GM21381 (cell line): ENCODE measurements around the gene TIMM29.
A peak's percentile ranks its signal among the peaks of the same experiment; 100 is the strongest.

Experiments used
- ATAC-seq: cut with Tn5 transposase; IDR thresholded peaks from one replicate; pipeline ENCODE4 v1.9.1; 2021; ENCODE audit warnings: mild to moderate bottlenecking, moderate library complexity; ENCODE audit not compliant: unreplicated experiment

The TIMM29 gene

GRCh38 chr19:10911579-10912363 lies 16.8 kb upstream of the TIMM29 start:
- ATAC-seq = no peak

GRCh38 chr19:10912619-10913018 lies 16.0 kb upstream of the TIMM29 start:
- no peak for ATAC-seq

GRCh38 chr19:10913716-10914340 lies 14.8 kb upstream of the TIMM29 start:
- ATAC-seq = no peak

- no peak for ATAC-seq
Measured at GRCh38 chr19:10915130-10916091, 13.2 kb upstream of the TIMM29 start.

GRCh38 chr19:10916602-10917001 lies 12.0 kb upstream of the TIMM29 start:
- no peak for ATAC-seq

GRCh38 chr19:10918359-10918758 lies 10.3 kb upstream of the TIMM29 start:
- ATAC-seq = no peak

GRCh38 chr19:10919352-10920287 lies 9.0 kb upstream of the TIMM29 start:
- ATAC-seq = no peak

- ATAC-seq = no peak
Measured at GRCh38 chr19:10920288-10920655, 8.3 kb upstream of the TIMM29 start.

GRCh38 chr19:10920781-10921180 lies 7.8 kb upstream of the TIMM29 start:
- ATAC-seq = no peak

- ATAC-seq = no peak
Measured at GRCh38 chr19:10921199-10921909, 7.3 kb upstream of the TIMM29 start.

GRCh38 chr19:10921910-10922637 lies 6.5 kb upstream of the TIMM29 start:
- ATAC-seq = no peak

GRCh38 chr19:10922638-10923014 lies 6.0 kb upstream of the TIMM29 start:
- no peak for ATAC-seq

- no peak for ATAC-seq
Measured at GRCh38 chr19:10923260-10924112, 5.1 kb upstream of the TIMM29 start.

GRCh38 chr19:10924597-10924996 lies 4.0 kb upstream of the TIMM29 start:
- no peak for ATAC-seq

- peak; percentile 13 for ATAC-seq
Measured at GRCh38 chr19:10927730-10928562, 665 bp upstream of the TIMM29 start.

GRCh38 chr19:10929402-10929794 lies 787 bp downstream of the TIMM29 start:
- no peak for ATAC-seq

- no peak for ATAC-seq
Measured at GRCh38 chr19:10935371-10936059, 6.9 kb downstream of the TIMM29 start.
